ENCODE data around the gene NDUFC2. TPM values are rescaled to one million over a fixed set of nuclear protein-coding genes. Genes with fewer than 3 reads are reported as not detected.
"Not testable (repeated sequence)": the region's sequence is repeated elsewhere in the genome, so short reads cannot be mapped to it uniquely, and the experiment has no call there.

The NDUFC2 gene
- total RNA-seq, 1 donor from 2014 or later, result 145 TPM

DNA sequence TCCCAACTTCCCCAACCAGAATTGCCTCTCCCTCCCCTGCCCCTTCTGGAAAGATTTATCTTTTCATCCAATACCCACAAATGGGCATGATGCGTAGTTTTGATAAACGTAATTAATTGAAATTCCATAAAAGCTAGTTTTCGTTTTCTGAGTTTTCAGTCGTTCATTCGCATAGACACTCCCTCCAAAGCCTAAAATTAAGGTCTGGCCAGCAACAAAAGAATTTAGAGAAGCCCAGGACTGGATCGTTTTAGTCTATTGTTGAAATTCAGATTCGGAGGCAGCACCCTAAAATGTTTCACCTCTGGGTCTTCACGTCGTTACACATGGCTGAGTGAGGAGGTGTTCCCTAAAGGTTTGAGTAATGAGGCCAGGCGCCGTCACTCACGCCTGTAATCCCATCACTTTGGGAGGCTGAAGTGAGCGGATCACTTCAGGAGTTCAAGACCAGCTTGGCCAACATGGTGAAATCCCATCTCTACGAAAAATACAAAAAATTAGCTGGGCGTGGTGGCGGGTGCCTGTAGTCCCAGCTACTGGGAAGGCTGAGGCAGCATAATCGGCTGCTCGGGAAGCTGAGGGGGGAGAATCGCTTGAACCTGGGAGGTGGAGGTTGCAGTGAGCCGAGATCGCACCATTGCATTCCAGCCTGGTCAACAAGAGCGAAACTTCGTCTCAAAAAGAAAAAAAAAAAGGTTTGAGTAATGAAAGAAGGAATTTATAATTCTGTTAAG, 589 bp upstream of the NDUFC2 start:
- no peak for ATAC-seq

DNA sequence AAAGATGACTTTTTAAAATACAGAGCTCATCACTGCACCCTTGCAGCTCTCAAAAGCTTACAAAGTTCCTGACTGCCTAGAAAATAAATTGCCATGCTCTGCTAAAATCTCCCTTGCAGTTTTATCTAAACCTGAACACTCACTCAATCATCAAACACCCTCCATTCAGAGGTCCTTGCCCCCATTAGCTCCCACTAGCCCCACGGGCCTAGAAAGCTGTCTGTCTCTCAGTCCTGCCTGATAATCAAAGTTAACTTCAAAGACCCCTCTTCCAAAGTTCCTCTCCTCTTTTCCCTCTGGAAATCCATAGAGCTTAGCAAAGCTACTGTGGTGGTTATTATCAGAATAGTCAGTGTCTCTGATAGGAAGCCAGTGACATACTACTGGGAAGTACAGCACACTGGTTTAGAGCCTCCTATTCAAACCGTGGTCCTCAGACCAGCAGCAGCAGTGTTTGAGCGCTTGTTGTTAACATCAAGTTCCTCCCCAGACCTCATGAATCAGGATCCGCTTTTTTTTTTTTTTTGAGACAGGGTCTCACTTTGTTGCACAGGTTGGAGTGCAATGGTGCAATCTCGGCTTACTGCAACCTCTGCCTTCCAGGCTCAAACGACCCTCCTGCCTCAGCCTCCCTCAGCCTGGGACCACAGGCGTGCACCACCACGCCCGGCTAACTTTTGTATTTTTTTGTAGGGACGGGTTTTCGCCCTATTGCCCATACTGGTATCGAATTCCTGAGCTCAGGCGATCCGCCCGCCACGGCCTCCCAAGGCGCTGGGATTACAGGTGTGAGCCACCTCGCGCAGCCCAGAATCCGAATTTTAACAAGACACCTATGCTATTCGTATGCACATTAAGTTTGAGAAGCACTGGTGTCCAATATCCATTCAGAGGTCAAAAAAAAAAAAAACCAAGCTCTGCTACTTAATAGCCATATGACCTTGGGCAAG, 1.2 kb downstream of the NDUFC2 start:
- ATAC-seq, result no peak

DNA sequence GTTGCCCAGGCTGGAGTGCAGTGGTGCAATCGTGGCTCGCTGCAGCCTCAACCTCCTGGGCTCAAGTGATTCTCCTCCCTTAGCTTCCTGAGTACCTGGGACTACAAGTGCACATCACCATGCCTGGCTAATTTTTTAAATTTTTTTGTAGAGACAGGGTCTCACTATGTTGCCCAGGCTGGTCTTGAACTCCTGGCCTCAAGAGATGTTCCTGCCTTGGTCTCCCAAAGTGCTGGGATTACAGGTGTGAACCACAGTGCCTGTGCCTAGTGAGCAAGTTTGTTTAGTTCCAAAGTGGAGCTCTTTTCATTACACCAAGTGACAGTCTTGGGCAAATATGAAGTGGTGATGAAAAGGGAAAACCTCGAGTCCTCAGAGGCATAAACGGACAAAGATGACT, 2.1 kb downstream of the NDUFC2 start:
- ATAC-seq, result not testable (repeated sequence)

DNA sequence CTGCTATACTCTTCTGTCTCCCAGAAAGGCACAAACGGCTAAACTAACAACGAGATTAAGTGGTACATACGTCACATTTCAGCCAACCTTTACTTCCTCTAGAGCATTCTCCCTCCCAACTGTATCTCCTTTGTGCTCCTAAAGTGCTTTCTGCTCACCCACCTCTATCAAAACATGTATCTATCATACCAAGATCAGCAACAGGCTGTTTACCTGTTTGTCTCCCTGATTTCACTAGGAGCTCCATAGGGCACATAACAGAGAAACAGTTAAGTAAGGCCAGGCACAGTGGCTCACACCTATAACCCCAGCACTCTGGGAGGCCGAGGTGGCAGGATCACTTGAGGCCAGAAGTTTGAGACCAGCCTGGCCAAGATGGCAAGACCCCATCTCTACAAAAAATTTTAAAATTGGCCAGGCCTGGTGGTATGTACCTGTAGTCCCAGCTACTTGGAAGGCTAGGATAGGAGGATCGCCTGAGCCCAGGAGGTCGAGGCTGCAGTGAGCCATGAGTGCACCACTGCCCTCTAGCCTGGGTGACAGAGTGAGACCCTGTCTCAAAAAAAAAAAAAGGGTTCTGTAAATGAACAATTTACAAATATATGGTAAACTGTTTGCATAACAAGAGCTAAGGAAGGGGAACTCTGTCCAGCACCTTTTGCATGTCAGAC, 2.8 kb downstream of the NDUFC2 start:
- ATAC-seq, result no peak

DNA sequence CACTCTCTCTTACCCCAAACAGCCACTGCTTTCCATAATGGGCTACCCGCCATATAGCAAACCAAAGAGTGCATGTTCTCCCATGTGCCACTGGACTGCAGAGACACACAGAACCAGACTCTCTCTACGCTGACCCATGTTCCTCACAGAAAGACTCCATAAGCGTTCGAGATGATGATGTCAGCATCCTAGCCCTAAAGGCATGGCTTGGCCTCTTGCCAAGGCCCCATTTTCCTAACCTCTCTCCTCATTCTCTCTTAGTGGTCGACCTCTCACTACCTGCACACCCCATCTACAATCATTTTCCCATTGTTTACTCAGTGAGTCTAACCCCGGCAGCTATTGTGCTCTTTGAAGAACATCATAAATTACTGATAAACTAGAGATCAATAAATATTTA, 4.9 kb downstream of the NDUFC2 start:
- no peak for ATAC-seq

DNA sequence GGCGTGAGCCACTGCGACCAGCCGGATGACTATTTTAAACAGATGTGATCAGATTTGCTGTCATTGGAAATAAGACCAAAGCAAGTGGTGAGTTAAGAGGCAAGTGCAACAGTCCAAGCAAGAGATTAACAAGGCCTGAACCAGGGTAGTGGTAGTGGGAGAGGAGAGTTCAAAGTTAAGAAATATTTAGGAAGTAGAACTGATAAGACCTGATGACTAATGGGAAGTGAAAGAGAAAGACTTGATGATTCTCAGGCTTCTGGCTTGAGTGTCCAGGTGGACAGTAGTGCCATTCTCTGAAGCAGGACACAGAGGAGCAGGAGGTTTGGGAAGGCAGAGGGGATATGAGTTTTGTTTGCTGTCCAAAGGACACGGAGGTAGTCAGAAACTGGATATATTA, 7.2 kb downstream of the NDUFC2 start:
- no peak for ATAC-seq

DNA sequence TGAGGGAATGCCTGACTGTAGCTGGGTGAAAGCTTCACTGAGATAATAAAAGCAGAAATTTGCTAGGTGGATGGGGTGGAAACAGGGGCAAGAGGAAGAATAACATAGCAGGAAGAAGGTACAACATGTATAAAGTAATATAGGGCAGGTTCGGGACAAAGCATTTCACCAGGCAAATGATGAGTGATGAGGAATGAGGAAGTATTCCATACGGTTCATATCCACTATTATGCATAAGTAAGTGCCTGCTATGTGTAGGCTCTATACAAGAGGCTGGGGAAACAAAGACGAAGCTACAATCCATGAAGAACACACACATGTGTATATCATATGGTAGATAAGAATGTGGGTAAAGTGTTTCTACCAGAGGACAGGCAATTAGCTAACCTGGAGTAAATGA, 7.9 kb downstream of the NDUFC2 start:
- no peak for ATAC-seq

DNA sequence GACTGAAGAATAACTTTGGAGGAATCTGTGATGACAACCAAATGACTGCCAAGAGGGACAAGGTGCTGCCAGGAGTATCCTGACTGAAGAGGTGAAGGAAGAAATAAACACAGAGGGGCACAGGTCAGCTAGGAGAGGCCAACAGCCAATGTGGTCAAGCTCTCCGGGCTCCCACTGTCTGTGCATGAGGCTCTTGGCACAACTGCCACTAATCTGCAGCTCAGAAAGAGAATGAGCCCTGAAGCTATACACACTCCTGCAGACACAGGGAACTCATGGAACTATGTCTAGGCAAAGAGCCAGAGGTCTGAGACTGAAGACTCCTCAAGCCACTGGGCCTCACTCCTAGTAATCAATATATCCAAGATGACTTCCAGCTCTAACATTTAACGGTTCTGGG, 9.0 kb downstream of the NDUFC2 start:
- no peak for ATAC-seq

DNA sequence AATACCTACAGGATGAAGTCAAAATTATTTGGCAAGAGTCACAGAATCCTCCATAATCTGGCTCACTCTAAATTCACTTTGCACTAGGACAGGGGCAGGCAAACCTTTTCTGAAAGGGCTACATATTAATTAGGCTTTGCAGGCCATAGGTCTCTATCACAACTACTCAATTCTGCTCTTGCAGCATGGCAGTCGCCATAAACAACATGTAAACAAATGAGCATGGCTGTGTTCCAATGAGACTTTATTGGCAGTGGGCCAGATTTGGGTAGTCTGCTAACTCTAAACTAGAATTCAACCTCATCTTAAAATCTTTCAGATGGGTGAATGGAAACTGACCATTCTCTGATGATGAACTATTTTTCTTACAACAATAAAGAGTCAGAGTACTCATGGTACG, 10.2 kb downstream of the NDUFC2 start:
- no peak for ATAC-seq

DNA sequence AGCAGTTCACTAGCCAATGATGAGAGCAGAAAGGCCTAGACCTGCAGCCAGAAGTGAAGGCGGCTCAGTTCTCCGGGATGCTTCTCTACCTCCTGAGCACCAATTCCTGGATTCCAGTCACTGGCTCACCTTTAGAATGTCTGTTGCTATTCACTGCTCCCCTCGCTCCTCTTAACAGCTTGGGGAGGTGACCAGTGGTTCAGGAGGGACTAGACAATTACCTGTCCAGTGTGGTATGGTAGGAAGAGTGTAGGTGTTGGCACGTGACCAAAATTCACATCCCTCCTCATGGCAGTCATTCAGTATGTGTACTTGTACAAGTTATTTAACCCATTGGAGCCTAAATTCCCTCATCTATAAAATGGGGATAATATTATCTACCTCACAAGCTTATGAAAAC, 12.0 kb downstream of the NDUFC2 start:
- ATAC-seq, result peak; percentile 13

DNA sequence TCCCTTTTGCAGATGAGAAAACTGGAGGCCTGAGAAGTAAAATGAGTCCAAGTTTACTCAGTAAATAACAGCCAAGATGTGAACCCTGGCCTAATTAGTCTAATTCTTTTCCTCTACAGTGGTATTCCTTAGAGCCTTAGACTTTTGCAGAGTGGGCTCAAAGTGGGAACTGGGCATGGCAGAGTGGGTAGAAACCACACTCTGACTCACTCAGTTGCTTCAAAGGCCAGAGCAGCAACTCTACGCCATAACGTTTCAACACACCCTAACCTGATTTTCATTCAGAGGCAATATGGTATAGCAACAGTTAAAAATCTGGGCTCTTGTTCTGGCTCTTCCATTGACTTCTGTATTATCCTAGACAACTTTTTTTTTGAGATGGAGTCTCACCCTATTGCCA, 13.2 kb downstream of the NDUFC2 start:
- no peak for ATAC-seq

DNA sequence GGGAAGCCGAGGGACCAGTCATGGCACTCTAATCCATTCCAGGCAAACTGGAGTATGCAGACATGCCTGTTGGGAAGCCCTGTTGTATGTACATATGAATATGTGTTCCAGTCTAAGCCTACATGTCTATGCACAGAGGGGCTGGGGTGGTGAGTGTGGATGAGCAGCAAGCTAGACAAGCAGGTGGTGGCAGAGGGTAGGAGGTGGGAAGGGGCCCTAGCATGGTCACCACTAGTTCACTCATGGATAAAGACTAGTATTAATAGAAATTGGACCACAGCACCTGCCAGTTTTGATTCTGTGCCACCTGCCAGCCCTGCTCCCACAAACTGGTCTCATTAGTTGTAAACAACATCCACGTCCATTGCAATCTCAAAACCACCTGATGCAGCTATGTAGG, 14.5 kb downstream of the NDUFC2 start:
- ATAC-seq, result no peak

DNA sequence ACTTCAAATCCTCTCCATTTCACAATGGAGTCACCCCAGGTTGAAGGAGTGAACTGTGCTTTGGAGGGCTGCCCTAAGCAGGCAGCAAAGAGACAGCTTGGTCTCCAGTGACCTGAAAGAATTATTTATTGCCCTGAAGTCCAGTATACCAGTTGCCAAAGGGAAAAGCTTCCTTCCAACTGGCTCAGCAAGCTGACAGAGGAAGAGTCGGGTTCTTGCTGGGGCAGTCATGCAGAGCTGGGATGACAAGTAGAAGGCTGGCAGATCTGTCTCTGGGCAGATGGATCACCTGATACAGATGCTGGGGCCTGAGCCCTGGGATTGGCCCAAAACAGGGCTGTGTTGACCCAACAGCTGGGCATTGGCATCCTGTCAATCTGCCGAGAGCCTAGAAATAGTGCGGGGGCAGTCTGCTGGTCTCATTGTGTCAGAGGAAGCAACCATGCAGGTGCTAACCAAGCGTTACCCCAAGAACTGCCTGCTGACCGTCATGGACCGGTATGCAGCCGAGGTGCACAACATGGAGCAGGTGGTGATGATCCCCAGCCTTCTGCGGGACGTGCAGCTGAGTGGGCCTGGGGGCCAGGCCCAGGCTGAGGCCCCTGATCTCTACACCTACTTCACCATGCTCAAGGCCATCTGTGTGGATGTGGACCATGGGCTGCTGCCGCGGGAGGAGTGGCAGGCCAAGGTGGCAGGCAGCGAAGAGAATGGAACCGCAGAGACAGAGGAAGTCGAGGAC, 16.1 kb downstream of the NDUFC2 start, which contains the start of gene THRSP:
TSS of gene THRSP (plus strand) at position 422 of the 742 bp plus-strand sequence. CDS start at position 443, 21 bp downstream.
- ATAC-seq, result peak; percentile 17

DNA sequence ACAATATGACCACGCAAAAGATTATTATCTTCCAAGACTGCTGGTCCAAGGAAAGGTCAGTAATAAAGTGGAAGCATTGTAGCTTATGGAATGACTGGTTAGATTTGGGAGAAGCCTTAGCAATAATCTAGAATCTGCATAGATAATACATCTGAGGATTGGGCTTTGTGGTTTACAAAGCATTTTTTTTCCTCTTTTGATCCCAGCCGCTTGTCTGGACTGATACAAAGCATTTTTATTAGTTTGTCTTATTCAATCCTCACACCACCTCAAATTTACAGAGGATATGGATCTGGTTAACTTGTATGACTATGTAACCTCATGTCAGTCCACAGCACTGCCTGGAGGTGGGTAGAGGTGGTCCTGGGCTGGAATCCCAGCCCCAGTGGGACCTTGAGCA, 17.0 kb downstream of the NDUFC2 start:
- ATAC-seq, result no peak

DNA sequence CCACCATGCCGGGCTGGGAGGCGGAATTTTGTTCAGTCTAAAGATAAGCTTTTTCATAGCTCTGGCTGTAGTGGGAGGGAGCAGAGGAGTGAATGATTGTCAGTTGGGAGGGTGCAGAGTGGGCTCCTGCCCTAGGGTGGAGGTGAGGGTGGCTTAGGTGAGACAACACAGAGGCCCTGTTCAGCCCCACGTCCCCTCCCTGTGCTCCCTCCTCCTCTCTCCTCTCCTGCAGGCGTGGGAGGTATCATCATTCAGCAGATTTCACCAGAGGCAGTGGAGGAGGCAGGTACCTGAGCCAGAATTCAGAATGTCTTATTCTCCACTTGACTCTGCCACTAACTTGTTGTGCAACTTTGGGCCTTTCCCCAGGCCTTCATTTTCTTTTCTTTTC, 17.7 kb downstream of the NDUFC2 start:
- ATAC-seq, result peak; percentile 22

DNA sequence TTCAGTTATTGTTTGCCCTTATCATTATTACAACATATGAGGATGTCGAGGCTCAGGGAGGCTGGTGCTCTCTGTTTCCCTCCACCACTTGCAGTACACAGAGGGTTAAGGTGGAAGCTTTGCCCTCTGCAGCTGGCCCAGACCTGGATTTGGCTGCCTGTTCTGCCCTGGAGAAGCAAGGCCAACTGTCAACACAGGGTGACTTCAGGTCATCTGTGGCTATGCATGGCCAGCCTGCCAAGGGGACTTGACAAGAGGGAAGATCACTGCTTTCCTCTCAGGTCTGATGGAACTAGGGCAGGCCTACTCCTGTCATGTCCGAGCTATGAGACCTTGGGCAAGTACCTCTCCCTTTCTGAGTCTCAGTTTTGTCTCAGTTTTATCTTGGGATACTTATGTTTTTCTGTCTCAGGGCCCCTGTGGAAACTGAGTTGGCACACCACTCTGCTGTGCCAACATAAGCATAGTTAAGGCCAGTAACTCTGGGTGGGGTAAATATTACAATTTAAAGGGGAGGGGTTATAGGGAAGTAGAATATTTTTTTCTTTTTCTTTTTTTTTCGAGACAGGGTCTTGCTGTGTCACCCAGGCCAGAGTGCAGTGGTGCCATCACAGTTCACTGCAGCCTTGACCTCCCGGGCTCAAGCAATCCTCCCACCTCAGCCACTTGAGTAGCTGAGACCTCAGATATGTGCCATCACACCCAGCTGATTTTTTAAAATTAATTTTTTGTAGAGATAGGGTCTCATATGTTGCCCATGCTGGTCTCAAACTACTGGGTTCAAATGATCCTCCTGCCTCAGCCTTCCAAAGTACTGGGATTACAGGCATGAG, 18.4 kb downstream of the NDUFC2 start:
- ATAC-seq, result no peak

DNA sequence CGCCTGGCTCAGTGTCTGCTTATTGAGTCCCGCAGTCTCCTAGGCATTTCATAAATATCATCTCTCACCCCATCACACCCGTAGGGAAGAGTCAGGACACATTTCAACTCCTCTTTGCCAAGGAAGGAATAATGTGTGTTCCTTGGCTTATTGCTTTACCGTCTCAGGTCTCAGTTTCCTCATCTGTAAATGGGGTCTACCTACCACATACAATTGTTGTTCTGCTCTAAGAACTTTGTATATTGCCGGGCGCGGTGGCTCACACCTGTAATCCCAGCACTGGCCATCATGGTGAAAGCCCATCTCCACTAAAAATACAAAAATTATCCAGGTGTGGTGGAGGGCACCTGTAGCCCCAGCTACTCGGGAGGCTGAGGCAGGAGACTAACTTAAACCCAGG, 19.1 kb downstream of the NDUFC2 start:
- no peak for ATAC-seq

DNA sequence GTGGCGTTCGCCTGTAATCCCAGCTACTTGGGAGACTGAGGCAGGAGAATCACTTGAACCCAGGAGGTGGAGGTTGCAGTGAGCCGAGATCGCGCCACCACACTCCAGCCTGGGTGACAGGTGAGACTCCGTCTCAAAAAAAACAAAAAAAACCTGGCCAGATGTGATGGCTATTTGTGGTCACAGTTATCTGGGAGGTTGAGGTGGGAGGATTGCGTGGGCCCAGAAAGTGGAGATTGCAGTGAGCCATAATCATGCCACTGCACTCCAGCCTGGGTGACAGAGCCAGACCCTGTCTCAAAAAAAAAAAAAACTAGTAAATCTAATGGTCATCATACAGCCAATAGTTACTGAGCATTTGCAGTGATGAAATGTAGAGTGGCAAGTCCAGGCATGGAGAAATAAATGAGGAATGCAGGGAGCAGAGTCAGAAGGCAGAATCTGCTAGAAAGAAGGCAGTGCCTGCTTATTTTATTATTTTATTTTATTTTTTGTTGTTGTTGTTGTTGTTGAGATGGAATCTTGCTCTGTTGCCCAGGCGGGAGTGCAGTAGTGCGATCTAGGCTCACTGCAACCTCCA, 19.8 kb downstream of the NDUFC2 start:
- not testable (repeated sequence) for ATAC-seq

DNA sequence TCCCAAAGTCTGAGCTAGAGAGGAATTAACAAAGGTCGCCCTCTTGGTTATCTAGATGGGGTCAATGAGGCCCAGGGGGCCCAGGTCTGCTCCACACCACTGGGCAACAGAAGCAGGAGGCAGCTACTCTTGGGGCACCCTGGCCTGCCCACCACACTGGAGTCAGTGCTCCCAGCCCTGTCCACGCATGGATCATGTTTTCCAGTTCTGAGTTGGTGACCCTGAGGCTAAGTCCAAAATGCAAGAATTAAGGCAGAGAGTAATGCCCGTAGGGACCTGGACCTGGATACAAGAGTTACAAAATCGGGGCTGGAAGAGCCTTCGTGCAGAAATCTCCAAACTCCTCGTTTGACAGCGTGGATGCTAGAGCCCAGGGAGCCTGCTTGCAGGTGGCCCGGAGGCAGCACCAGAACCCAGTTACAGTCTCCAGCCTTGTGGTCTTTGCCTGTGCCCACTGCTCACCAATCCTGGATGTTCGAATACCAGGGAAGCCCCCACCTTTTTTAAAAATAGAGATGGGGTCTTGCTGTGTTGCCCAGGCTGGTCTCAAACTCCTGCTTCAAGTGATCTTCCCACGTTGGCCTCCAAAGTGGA, 22.1 kb downstream of the NDUFC2 start:
- peak; percentile 29 for ATAC-seq

DNA sequence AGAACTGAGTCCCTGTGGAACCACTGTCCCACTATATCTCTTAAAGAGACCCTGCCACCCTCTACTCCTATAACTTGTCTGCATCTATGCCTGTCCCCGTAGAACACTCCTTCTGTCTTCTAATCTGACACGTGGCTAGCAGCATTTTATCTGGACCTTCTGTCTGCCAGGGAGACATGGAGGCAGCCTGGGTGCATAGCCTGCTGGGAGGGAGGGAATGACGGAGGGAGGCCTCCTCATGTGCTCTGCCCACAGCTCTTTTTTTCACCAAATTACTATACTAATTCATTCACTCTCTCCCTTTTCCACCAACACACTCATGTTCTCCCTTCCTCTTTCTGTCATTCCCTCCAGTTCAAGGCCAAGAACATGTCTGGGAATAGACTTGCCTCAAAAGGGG, 23.6 kb downstream of the NDUFC2 start:
- ATAC-seq, result no peak

DNA sequence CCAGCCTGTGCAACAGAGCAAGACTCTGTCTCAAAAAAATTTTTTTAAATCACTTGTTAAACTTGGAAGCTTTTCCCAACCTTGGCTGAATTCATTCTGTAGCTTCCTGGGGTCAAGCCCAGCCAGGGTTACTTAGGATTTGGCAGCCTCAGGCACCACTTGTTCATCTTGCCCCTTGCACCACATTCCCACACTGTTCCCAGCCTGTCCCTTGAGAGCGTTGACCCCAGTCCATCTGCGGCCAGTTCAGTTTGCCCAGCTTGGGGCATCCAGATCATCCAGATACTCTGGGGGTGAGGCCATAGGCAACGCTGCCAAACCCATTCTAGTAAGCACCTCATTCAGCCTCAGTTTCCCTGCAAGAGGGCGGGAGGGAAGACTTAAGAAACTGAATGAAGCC, 24.7 kb downstream of the NDUFC2 start:
- ATAC-seq, result no peak

Data from esophagus mucosa (tissue), 1 donor.